ENCODE measurements around the gene DEFB112. TPM values are rescaled to one million over a fixed set of nuclear protein-coding genes. Genes with fewer than 3 reads are reported as not detected.

The DEFB112 gene
- total RNA-seq, 4 donors from 2014 or later = not detected

Other genes starting within 250 kb of the DEFB112 start
- not detected for gene CRISP1, start 183.4 kb downstream of the DEFB112 start, total RNA-seq
- gene DEFB114, start 85.8 kb downstream of the DEFB112 start, total RNA-seq = not detected
- gene DEFB113, start 80.3 kb downstream of the DEFB112 start, total RNA-seq = not detected
- gene DEFB110, start 27.9 kb downstream of the DEFB112 start, total RNA-seq = not detected